Measurements from ENCODE around the gene TMEM269. TPM values are rescaled to one million over a fixed set of nuclear protein-coding genes. Genes with fewer than 3 reads are reported as not detected.
A peak's percentile ranks its signal among the peaks of the same experiment; 100 is the strongest.

TMEM269 gene
- total and polyA plus RNA-seq, 10 of the 15 experiments (the other 5 are each of a cell fraction or from before 2014, with no cell fraction given) = 0.02 to 0.26 (median 0.06) TPM; not detected in 2

GRCh38 chr1:42846257-42847110, 61.7 kb downstream of the TMEM269 start, which contains the start of gene ZNF691:
Gene ZNF691 (plus strand): TSS chr1:42846613. CDS start chr1:42849659, 3,046 bp downstream.
- peak; percentile 92 for DNase-seq (ENCODE audit: low read depth, low spot score)
- RAD21 ChIA-PET (ENCODE audit: unreplicated experiment) = interaction anchor here (0.7 to 3.5 kb wide), 11 partner anchors 25 to 226 kb away, joined by 3 to 19 read pairs (median 5); partner anchors contain the start of genes C1orf50, ERMAP, P3H1 and SVBP
- BruUV-seq (replicated peaks) = no TSS peak
- peak; percentile 76 for TF ChIP-seq CREB1 (IDR thresholded peaks at IDR 0.05; ENCODE audit: low read depth)
- no peak for TF ChIP-seq HDGF (IDR thresholded peaks at IDR 0.05)
- no peak for TF ChIP-seq MEF2A (IDR thresholded peaks at IDR 0.05; ENCODE audit: insufficient read depth, low read depth, low read length)
- TF ChIP-seq DPF2 (IDR thresholded peaks at IDR 0.05) = peak; percentile 93
- TF ChIP-seq MTA3 (IDR thresholded peaks at IDR 0.05; ENCODE audit: borderline replicate concordance, low read length) = no peak
- TF ChIP-seq RELB (IDR thresholded peaks at IDR 0.05; ENCODE audit: low read depth) = 0 out of 2 replicates have a peak, but pooled peaks have one; percentile 16
- peak; percentile 98 for TF ChIP-seq PBX3 (IDR thresholded peaks at IDR 0.05; ENCODE audit: insufficient replicate concordance, low read depth, low read length)
- TF ChIP-seq HDAC2 (IDR thresholded peaks at IDR 0.05) = no peak
- TF ChIP-seq PKNOX1 (IDR thresholded peaks at IDR 0.05) = peak; percentile 99
- peak; percentile 38; the same call in 1 of the 2 replicates for TF ChIP-seq PML (IDR thresholded peaks at IDR 0.05; ENCODE audit: low read length)
- TF ChIP-seq TAF1 (IDR thresholded peaks at IDR 0.05; ENCODE audit: borderline replicate concordance, low read depth, low read length) = peak; percentile 59; the same call in 1 of the 2 replicates
- peak; percentile 88 for TF ChIP-seq IKZF1 (conservative IDR thresholded peaks at IDR 0.05)
- TF ChIP-seq, protein P1, sequence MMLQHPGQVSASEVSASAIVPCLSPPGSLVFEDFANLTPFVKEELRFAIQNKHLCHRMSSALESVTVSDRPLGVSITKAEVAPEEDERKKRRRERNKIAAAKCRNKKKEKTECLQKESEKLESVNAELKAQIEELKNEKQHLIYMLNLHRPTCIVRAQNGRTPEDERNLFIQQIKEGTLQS (IDR thresholded peaks at IDR 0.05; ENCODE audit: borderline replicate concordance, extremely low read depth, low read depth, low read length) = no peak
- no peak for TF ChIP-seq TCF7 (IDR thresholded peaks at IDR 0.05; ENCODE audit: borderline replicate concordance)
- TF ChIP-seq MTA2 (IDR thresholded peaks at IDR 0.05; ENCODE audit: low read depth) = no peak
- TF ChIP-seq GABPA (IDR thresholded peaks at IDR 0.05; ENCODE audit: low read depth) = peak; percentile 94
- TF ChIP-seq CHD2 (IDR thresholded peaks at IDR 0.05; ENCODE audit: borderline replicate concordance, low read depth, low read length) = peak; percentile 96
- TF ChIP-seq CREM (IDR thresholded peaks at IDR 0.05; ENCODE audit: low read depth) = peak; percentile 79
- TF ChIP-seq RELA (IDR thresholded peaks at IDR 0.05; ENCODE audit: borderline replicate concordance, partially characterized antibody) = peak; percentile 14
- TF ChIP-seq CBX3 (IDR thresholded peaks at IDR 0.05; ENCODE audit: borderline replicate concordance, low read depth) = no peak

More at GRCh38 chr1:42846257-42847110, 61.7 kb downstream of the TMEM269 start, which contains the start of gene ZNF691:
- H3K4me3 ChIP-seq = peak within 1 kb of the TSS; percentile 97
- peak within 1 kb of the TSS; percentile 76 for H2AFZ ChIP-seq (ENCODE audit: control insufficient read depth, low read depth, low read length)
- in situ Hi-C loops (cut with MboI) = no loop called here
- peaks cover 3 to 8% of the 10 kb centered on the region in 2 experiments; a peak in 3 of 4 replicates for H3K36me3 ChIP-seq (ENCODE audit: control insufficient read depth in 2 of 2, insufficient read depth in 2 of 2, low read length in 1 of 2)
- no peaks in the 10 kb centered on the region for H3K27me3 ChIP-seq (replicated peaks in 1 of 2; ENCODE audit: control insufficient read depth in 2 of 2, insufficient read depth in 2 of 2, low read length in 1 of 2)
- ATAC-seq (peak; percentile 98), FAIRE-seq (peak; percentile 100)
- no peaks in the 10 kb centered on the region for H4K20me1 ChIP-seq (ENCODE audit: control insufficient read depth, insufficient read depth)
- CTCF ChIA-PET = interaction anchor here (0.6 to 3.4 kb wide), 32 partner anchors 8 to 619 kb away, joined by 3 to 21 read pairs (median 4); partner anchors contain the start of genes C1orf50, ERMAP, P3H1 and PPIH
- peak within 1 kb of the TSS; percentile 78 for H3K27ac ChIP-seq (ENCODE audit: control insufficient read depth, insufficient read depth)
- WGBS (ENCODE audit: insufficient coverage, insufficient replicate concordance, low lambda C conversion rate, missing lambda C conversion rate) = 2% methylated on average over 46 of the region's 50 CpGs
- H3K9me3 ChIP-seq (replicated peaks; ENCODE audit: control insufficient read depth, insufficient read depth, low read length) = no peaks in the 10 kb centered on the region; the same call in 1 of the 3 replicates
- intact Hi-C loops (cut with micrococcal nuclease; ENCODE audit: unreplicated experiment) = loop anchor here (5.0 kb wide), 1 partner anchor 79 kb away; the partner anchor contains the start of genes C1orf50 and P3H1
- H3K4me1 ChIP-seq (ENCODE audit: control insufficient read depth, insufficient read depth, low read length) = no peaks in the 10 kb centered on the region; the same call in 1 of the 2 replicates
- H3K79me2 ChIP-seq (ENCODE audit: control insufficient read depth, insufficient read depth, low read length) = peaks cover 30% of the 10 kb centered on the region
- POLR2A ChIA-PET = interaction anchor here (0.7 to 4.8 kb wide), 14 partner anchors 8 to 808 kb away, joined by 3 to 53 read pairs (median 5); partner anchors contain the start of genes C1orf50, ERMAP, P3H1 and SVBP
- SMC1A ChIA-PET (ENCODE audit: uncharacterized antibody, unreplicated experiment) = interaction anchor here (0.8 to 3.8 kb wide), 21 partner anchors 9 to 351 kb away, joined by 3 to 27 read pairs (median 4); partner anchors contain the start of genes C1orf50, ERMAP, P3H1 and SVBP
- peak within 1 kb of the TSS; percentile 97 for H3K4me2 ChIP-seq (ENCODE audit: control insufficient read depth, insufficient read depth)
- peak within 1 kb of the TSS; percentile 88 for H3K9ac ChIP-seq (ENCODE audit: control insufficient read depth, insufficient read depth, low read length)

Data from GM12878 (cell line).